ENCODE data around the gene MAD2L2. TPM values are rescaled to one million over a fixed set of nuclear protein-coding genes. Genes with fewer than 3 reads are reported as not detected.
A peak's percentile ranks its signal among the peaks of the same experiment; 100 is the strongest.

The MAD2L2 gene
- total and polyA plus RNA-seq, 9 of the 15 experiments (the other 6 are each of a cell fraction or from before 2014, with no cell fraction given): 12.4 to 286 (median 143) TPM

- TF ChIP-seq RFX7 (CRISPR knock-in tag; IDR thresholded peaks at IDR 0.05): no peak
- peak; percentile 93 for TF ChIP-seq PCBP1 (IDR thresholded peaks at IDR 0.05; ENCODE audit: low read depth, low read length, poor library complexity, severe bottlenecking)
- TF ChIP-seq ZNF41 (CRISPR knock-in tag; conservative IDR thresholded peaks at IDR 0.05): no peak
- TF ChIP-seq PCBP2 (IDR thresholded peaks at IDR 0.05; ENCODE audit: low read depth, low read length, poor library complexity, severe bottlenecking): no peak
- TF ChIP-seq RBM22 (IDR thresholded peaks at IDR 0.05; ENCODE audit: low read depth, low read length, poor library complexity, severe bottlenecking): peak; percentile 56
- peak; percentile 5; the same call in 1 of the 2 replicates for TF ChIP-seq TCF7L2 (IDR thresholded peaks at IDR 0.05; ENCODE audit: low read depth, low read length)
- no peak for TF ChIP-seq DLX4 (CRISPR knock-in tag; IDR thresholded peaks at IDR 0.05)
- no peak for TF ChIP-seq DNMT1 (IDR thresholded peaks at IDR 0.05)
- TF ChIP-seq GTF2E2 (tag; IDR thresholded peaks at IDR 0.05): peak; percentile 69; the same call in 1 of the 2 replicates
- TF ChIP-seq ZMIZ1 (IDR thresholded peaks at IDR 0.05; ENCODE audit: low read depth in 2 of 2, low read length in 2 of 2): peak in 1 of 2 experiments; percentile 61; a peak in 1 of 4 replicates
- no peak for TF ChIP-seq NCOA2 (IDR thresholded peaks at IDR 0.05; ENCODE audit: partially characterized antibody in 2 of 2)
- peak; percentile 88 for TF ChIP-seq ETS1 (conservative IDR thresholded peaks at IDR 0.05; ENCODE audit: control insufficient read depth, low read depth, low read length)
- TF ChIP-seq ZNF384 (IDR thresholded peaks at IDR 0.05; ENCODE audit: low read depth, low read length): peak; percentile 88
- peak; percentile 67 for TF ChIP-seq ARID4B (CRISPR knock-in tag; IDR thresholded peaks at IDR 0.05)
- no peak for TF ChIP-seq BACH1 (tag; IDR thresholded peaks at IDR 0.05)
- peak; percentile 73 for TF ChIP-seq RBM25 (IDR thresholded peaks at IDR 0.05; ENCODE audit: low read depth, low read length, severe bottlenecking)
- peak; percentile 86 for TF ChIP-seq ZBTB7A (IDR thresholded peaks at IDR 0.05; ENCODE audit: borderline replicate concordance, control insufficient read depth, low read depth, low read length)
Observed at GRCh38 chr1:11681071-11681771, at the start of gene MAD2L2 (continued).
